Kidney epithelial cell (primary cell): ENCODE measurements around the gene ABCC10. TPM values are rescaled to one million over a fixed set of nuclear protein-coding genes. Genes with fewer than 3 reads are reported as not detected.

ENCODE experiments used
- DNase-seq: peaks from one replicate; pipeline ENCODE4 v3.0.0-alpha.2; 2010; ENCODE audit warnings: low read depth
- H3K27me3 ChIP-seq: 2 replicates; pipeline ENCODE4 v1.6.0; 2011; ENCODE audit warnings: low read length; ENCODE audit not compliant: control insufficient read depth, insufficient read depth
- H3K36me3 ChIP-seq: 2 replicates; pipeline ENCODE4 v1.5.1; 2011; ENCODE audit warnings: low read length; ENCODE audit not compliant: control insufficient read depth, insufficient read depth
- H3K4me3 ChIP-seq: 2 replicates; pipeline ENCODE4 v1.5.1; 2011; ENCODE audit warnings: low read depth, mild to moderate bottlenecking, control low read depth, low read length
- CTCF ChIP-seq: IDR thresholded peaks from 2 replicates; pipeline ENCODE4 v1.5.1; 2011; ENCODE audit warnings: mild to moderate bottlenecking, moderate library complexity, low read length, control low read depth, inconsistent platforms; ENCODE audit not compliant: insufficient read depth, poor library complexity, severe bottlenecking
- total RNA-seq: library from RNA; depleted of rRNA; stranded (reverse); fragments of >200 nt; gene quantifications from 2 replicates; pipeline ENCODE4 v1.2.3, GENCODE V29; 2015

ABCC10 gene
- total RNA-seq, 1 donor from 2014 or later = 24.9 TPM

- H3K4me3 ChIP-seq = no peak overlapping the region
- no peaks in the 10 kb centered on the region for H3K36me3 ChIP-seq
- no peak for TF ChIP-seq CTCF
- DNase-seq = no peak
- H3K27me3 ChIP-seq = no peaks in the 10 kb centered on the region
These were observed 45.2 kb downstream of the ABCC10 start for GRCh38 chr6:43472515-43472914.

- TF ChIP-seq CTCF = no peak
- H3K36me3 ChIP-seq = no peaks in the 10 kb centered on the region
- DNase-seq = no peak
- H3K4me3 ChIP-seq = no peak overlapping the region
- no peaks in the 10 kb centered on the region for H3K27me3 ChIP-seq
These were observed 48.2 kb downstream of the ABCC10 start for GRCh38 chr6:43475516-43475915.

GRCh38 chr6:43476746-43477145, 49.4 kb downstream of the ABCC10 start:
- no peaks in the 10 kb centered on the region for H3K36me3 ChIP-seq
- no peak for TF ChIP-seq CTCF
- peak overlapping the region; percentile 72 for H3K4me3 ChIP-seq
- no peak for DNase-seq
- H3K27me3 ChIP-seq = no peaks in the 10 kb centered on the region

GRCh38 chr6:43477235-43478007, 50.1 kb downstream of the ABCC10 start, which contains the start of gene TJAP1:
Gene TJAP1, plus strand, starts transcription at chr6:43477570. Its CDS starts 21,432 bp downstream, at chr6:43499002.
- no peak for TF ChIP-seq CTCF
- H3K4me3 ChIP-seq = peak within 1 kb of the TSS; percentile 72
- H3K36me3 ChIP-seq = no peaks in the 10 kb centered on the region
- H3K27me3 ChIP-seq = no peaks in the 10 kb centered on the region
- peak; percentile 51 for DNase-seq

GRCh38 chr6:43478008-43478372, 50.6 kb downstream of the ABCC10 start:
- Histone ChIP-seq H3K4me3 (peak overlapping the region; percentile 72), H3K27me3 (no peaks in the 10 kb centered on the region), H3K36me3 (no peaks in the 10 kb centered on the region)
- no peak for DNase-seq
- no peak for TF ChIP-seq CTCF

GRCh38 chr6:43481075-43481474, 53.7 kb downstream of the ABCC10 start:
- no peak for DNase-seq
- no peak for TF ChIP-seq CTCF
- H3K36me3 ChIP-seq = no peaks in the 10 kb centered on the region
- no peaks in the 10 kb centered on the region for H3K27me3 ChIP-seq
- no peak overlapping the region for H3K4me3 ChIP-seq
